Activated CD4-positive, alpha-beta T cell treated with anti-CD3 and anti-CD28 coated beads, Interleukin-2, Interleukin-6, amounts not matched to agents 100 ng/mL and 50 ng/mL, durations not matched to agents 16 hours and 8 hours (primary cell): ENCODE measurements around the gene UFSP2.

Experiments
- DNase-seq: peaks from one replicate; pipeline ENCODE4 v3.0.0-alpha.2; 2020

The UFSP2 gene

DNA sequence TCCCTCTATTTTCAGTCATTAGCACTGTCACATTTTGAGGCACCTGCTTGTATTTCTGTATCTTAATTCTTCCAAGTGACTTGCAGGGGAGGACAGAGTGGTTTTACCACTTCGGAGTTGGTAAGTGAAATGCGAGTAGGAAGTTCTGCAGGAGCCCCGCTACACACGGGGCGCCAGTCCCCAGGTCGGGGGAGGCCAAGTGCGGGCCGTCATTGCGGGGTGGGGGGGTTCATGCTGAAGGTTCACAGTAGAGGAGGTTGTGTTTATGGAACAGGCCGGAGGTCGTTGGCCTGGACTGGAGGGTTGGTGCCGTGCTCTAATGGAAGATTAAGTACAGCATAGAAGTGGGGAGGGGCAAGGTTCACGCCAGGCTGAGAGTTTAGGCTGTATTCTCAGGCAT lies 74.1 kb downstream of the UFSP2 start:
- DNase-seq = no peak
